ENCODE results near the gene OTUB1. TPM values are rescaled to one million over a fixed set of nuclear protein-coding genes. Genes with fewer than 3 reads are reported as not detected.
A peak's percentile ranks its signal among the peaks of the same experiment; 100 is the strongest.

The OTUB1 gene
- total and polyA plus RNA-seq, 9 of the 15 experiments (the other 6 are each of a cell fraction or from before 2014, with no cell fraction given), result 29.5 to 134 (median 66.1) TPM

DNA sequence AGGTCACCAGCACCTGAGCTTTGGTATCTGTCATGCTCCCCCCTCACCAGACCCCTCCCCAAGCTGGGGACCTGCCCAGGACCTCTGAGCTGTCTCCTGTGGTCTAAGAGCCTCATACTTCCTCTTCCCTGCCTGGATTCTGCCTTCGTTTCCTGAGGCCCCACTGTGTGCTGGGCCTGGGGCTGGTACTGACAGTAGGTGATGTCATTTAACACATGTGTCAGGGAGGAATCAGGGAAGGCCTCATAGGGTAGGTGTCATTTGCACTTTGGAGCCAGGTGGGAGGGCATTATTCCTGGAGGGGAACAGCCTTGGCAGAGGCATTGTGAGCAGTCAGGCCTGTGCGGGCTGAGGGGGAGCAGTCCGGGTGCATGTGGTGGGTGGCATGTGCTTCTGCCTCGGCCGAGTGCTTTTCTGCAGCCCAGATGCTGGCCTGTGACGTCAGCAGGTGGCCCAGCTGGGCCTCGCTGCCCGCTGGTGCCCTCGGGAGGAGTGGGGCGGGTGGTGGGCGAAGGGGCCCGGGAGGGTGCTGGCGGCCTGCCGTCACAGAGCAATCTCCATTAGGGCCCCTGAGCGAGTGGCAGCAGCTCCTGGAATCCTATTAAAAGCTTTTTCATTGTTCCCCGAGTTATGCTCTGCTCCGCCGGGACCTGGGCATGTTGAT is 58.6 kb downstream of the OTUB1 start:
- intact Hi-C loops (cut with micrococcal nuclease), result loop anchor here (5.0 kb wide), 1 partner anchor 102 kb away; no protein-coding TSS in a partner anchor
- no peak overlapping the region for H3K27ac ChIP-seq (ENCODE audit: extremely low read depth, low read depth, low read length)
- no peak overlapping the region for H3K4me2 ChIP-seq (ENCODE audit: insufficient read depth, low read length)
- ATAC-seq, result no peak
- DNase-seq (ENCODE audit: extremely low read depth in 1 of 4, low spot score in 3 of 4), result no peak
- H3K4me3 ChIP-seq, result no peak overlapping the region
- 0 out of 4 replicates have a peak overlapping the region, but pooled peaks of 1 of the 2 experiments have one; percentile 35 for H3K9ac ChIP-seq (ENCODE audit: insufficient read depth in 1 of 2, low read depth in 2 of 2, low read length in 2 of 2)
- H3K9me1 ChIP-seq (ENCODE audit: control insufficient read depth, insufficient read depth, low read length), result no peaks in the 10 kb centered on the region
- POLR2A ChIA-PET, result no interaction called here
- H3K27me3 ChIP-seq (ENCODE audit: control insufficient read depth in 2 of 2, insufficient read depth in 2 of 2, low read length in 2 of 2), result no peaks in the 10 kb centered on the region
- WGBS (ENCODE audit: insufficient coverage, low coverage, missing lambda C conversion rate), result 68% methylated on average over 11 of the region's 18 CpGs
- no peaks in the 10 kb centered on the region for H3K9me3 ChIP-seq (replicated peaks; ENCODE audit: control insufficient read depth, insufficient read depth, low read depth, low read length)
- TF ChIP-seq ZKSCAN1 (IDR thresholded peaks at IDR 0.05; ENCODE audit: low read depth, low read length) (peak; percentile 96), ZFP36 (IDR thresholded peaks at IDR 0.05; ENCODE audit: low read depth, low read length, partially characterized antibody) (peak; percentile 61), SUPT5H (IDR thresholded peaks at IDR 0.05) (no peak)
- H3K4me1 ChIP-seq (replicated peaks in 1 of 2; ENCODE audit: control insufficient read depth in 2 of 2, insufficient read depth in 2 of 2, low read length in 2 of 2), result peaks cover 0 to 42% of the 10 kb centered on the region in 2 experiments; a peak in 2 of 5 replicates
- H4K20me1 ChIP-seq (replicated peaks; ENCODE audit: control insufficient read depth, insufficient read depth, low read length), result peaks cover 48% of the 10 kb centered on the region
- BruUV-seq (replicated peaks), result no TSS peak
- FAIRE-seq, result no peak
- in situ Hi-C loops (cut with MboI), result no loop called here
- no peaks in the 10 kb centered on the region for H3K79me2 ChIP-seq (ENCODE audit: control insufficient read depth, insufficient read depth, low read length)
- H2AFZ ChIP-seq (ENCODE audit: low read depth, low read length), result no peak overlapping the region
- no peaks in the 10 kb centered on the region for H3K36me3 ChIP-seq (ENCODE audit: control insufficient read depth, insufficient read depth, low read length)
- CTCF ChIA-PET (ENCODE audit: low intra/inter-chr PET ratio), result interaction anchor here (0.7 kb wide), 1 partner anchor 1116 kb away, joined by 3 read pairs; no protein-coding TSS in a partner anchor

- H3K9me3 ChIP-seq (replicated peaks; ENCODE audit: control insufficient read depth, insufficient read depth, low read depth, low read length), result no peaks in the 10 kb centered on the region
- no peak overlapping the region for H3K9ac ChIP-seq (ENCODE audit: insufficient read depth in 1 of 2, low read depth in 2 of 2, low read length in 2 of 2)
- no peak overlapping the region for H2AFZ ChIP-seq (ENCODE audit: low read depth, low read length)
- no peak overlapping the region for H3K27ac ChIP-seq (ENCODE audit: extremely low read depth, low read depth, low read length)
- no TSS peak for BruUV-seq (replicated peaks)
- in situ Hi-C loops (cut with MboI), result no loop called here
- peaks cover 48% of the 10 kb centered on the region for H4K20me1 ChIP-seq (replicated peaks; ENCODE audit: control insufficient read depth, insufficient read depth, low read length)
- H3K27me3 ChIP-seq (ENCODE audit: control insufficient read depth in 2 of 2, insufficient read depth in 2 of 2, low read length in 2 of 2), result no peaks in the 10 kb centered on the region
- no peak overlapping the region for H3K4me2 ChIP-seq (ENCODE audit: insufficient read depth, low read length)
- POLR2A ChIA-PET, result no interaction called here
- intact Hi-C loops (cut with micrococcal nuclease), result no loop called here
- CTCF ChIA-PET (ENCODE audit: low intra/inter-chr PET ratio), result no interaction called here
- no peak for ATAC-seq
- no peaks in the 10 kb centered on the region for H3K9me1 ChIP-seq (ENCODE audit: control insufficient read depth, insufficient read depth, low read length)
- no peak for DNase-seq (ENCODE audit: extremely low read depth in 1 of 4, low spot score in 3 of 4)
- no peak for FAIRE-seq
- no peaks in the 10 kb centered on the region for H3K79me2 ChIP-seq (ENCODE audit: control insufficient read depth, insufficient read depth, low read length)
- H3K36me3 ChIP-seq (ENCODE audit: control insufficient read depth, insufficient read depth, low read length), result no peaks in the 10 kb centered on the region
- 81% methylated on average over 2 of the region's 2 CpGs for WGBS (ENCODE audit: insufficient coverage, low coverage, missing lambda C conversion rate)
- H3K4me1 ChIP-seq (replicated peaks in 1 of 2; ENCODE audit: control insufficient read depth in 2 of 2, insufficient read depth in 2 of 2, low read length in 2 of 2), result peaks cover 0 to 41% of the 10 kb centered on the region in 2 experiments; a peak in 2 of 5 replicates
- H3K4me3 ChIP-seq, result no peak overlapping the region
- TF ChIP-seq YY1 (IDR thresholded peaks at IDR 0.05; ENCODE audit: borderline replicate concordance in 1 of 3, control insufficient read depth in 1 of 3, extremely low read depth in 1 of 3, insufficient read depth in 3 of 3, insufficient read length in 1 of 3, insufficient replicate concordance in 2 of 3, low read depth in 1 of 3, low read length in 2 of 3) (no peak), ZNF121 (CRISPR knock-in tag; conservative IDR thresholded peaks at IDR 0.05) (peak; percentile 62)
Measured at GRCh38 chr11:64045700-64046099, 59.5 kb downstream of the OTUB1 start.

All from K562 (cell line).